ENCODE measurements around the gene ACKR1.

ACKR1 gene

GRCh38 chr1:159177272-159177907, 27.3 kb upstream of the ACKR1 start:
- Histone ChIP-seq H3K36me3 (ENCODE audit: insufficient read depth, low read length) (no peaks in the 10 kb centered on the region), H3K9me3 (ENCODE audit: control insufficient read depth, insufficient read depth, low read length) (no peaks in the 10 kb centered on the region), H3K4me1 (ENCODE audit: insufficient read depth, low read length) (0 out of 2 replicates have a peak, but pooled peaks cover 3% of the 10 kb centered on the region), H3K9ac (ENCODE audit: low read depth, low read length) (no peak overlapping the region)

- Histone ChIP-seq H3K9ac (ENCODE audit: low read depth, low read length) (no peak overlapping the region), H3K4me1 (ENCODE audit: insufficient read depth, low read length) (no peaks in the 10 kb centered on the region), H3K9me3 (ENCODE audit: control insufficient read depth, insufficient read depth, low read length) (no peaks in the 10 kb centered on the region), H3K36me3 (ENCODE audit: insufficient read depth, low read length) (no peaks in the 10 kb centered on the region)
These were observed 24.8 kb upstream of the ACKR1 start for GRCh38 chr1:159179906-159180305.

DNA sequence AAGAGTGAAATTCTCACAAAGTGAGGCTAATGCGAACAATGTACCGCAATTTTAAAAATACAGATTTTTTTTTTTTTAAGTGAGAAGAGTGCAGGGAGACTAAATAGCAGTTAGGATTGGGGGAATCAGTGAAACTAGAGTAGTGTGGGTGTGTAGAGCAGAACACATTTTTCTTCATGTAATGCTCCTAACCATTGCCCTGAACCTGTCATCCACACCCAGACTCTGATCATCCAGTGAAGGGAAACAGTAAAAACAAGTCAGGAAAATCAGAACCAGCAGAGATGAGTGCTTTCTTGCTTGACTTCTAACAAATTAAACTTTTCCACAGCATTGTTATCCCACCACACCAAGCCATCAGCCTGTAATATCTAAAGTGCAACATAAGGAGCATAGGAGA, 24.2 kb upstream of the ACKR1 start:
- no peaks in the 10 kb centered on the region for H3K4me1 ChIP-seq (ENCODE audit: insufficient read depth, low read length)
- no peak overlapping the region for H3K9ac ChIP-seq (ENCODE audit: low read depth, low read length)
- H3K9me3 ChIP-seq (ENCODE audit: control insufficient read depth, insufficient read depth, low read length): no peaks in the 10 kb centered on the region
- no peaks in the 10 kb centered on the region for H3K36me3 ChIP-seq (ENCODE audit: insufficient read depth, low read length)

GRCh38 chr1:159181328-159182024, 23.2 kb upstream of the ACKR1 start:
- no peaks in the 10 kb centered on the region for H3K36me3 ChIP-seq (ENCODE audit: insufficient read depth, low read length)
- H3K4me1 ChIP-seq (ENCODE audit: insufficient read depth, low read length): no peaks in the 10 kb centered on the region
- H3K9me3 ChIP-seq (ENCODE audit: control insufficient read depth, insufficient read depth, low read length): no peaks in the 10 kb centered on the region
- H3K9ac ChIP-seq (ENCODE audit: low read depth, low read length): no peak overlapping the region

- Histone ChIP-seq H3K4me1 (ENCODE audit: insufficient read depth, low read length) (0 out of 2 replicates have a peak, but pooled peaks cover 5% of the 10 kb centered on the region), H3K36me3 (ENCODE audit: insufficient read depth, low read length) (no peaks in the 10 kb centered on the region), H3K9me3 (ENCODE audit: control insufficient read depth, insufficient read depth, low read length) (no peaks in the 10 kb centered on the region), H3K9ac (ENCODE audit: low read depth, low read length) (no peak overlapping the region)
These were observed 20.5 kb upstream of the ACKR1 start for GRCh38 chr1:159184201-159184600.

- Histone ChIP-seq H3K4me1 (ENCODE audit: insufficient read depth, low read length) (0 out of 2 replicates have a peak, but pooled peaks cover 5% of the 10 kb centered on the region), H3K36me3 (ENCODE audit: insufficient read depth, low read length) (no peaks in the 10 kb centered on the region), H3K9me3 (ENCODE audit: control insufficient read depth, insufficient read depth, low read length) (no peaks in the 10 kb centered on the region), H3K9ac (ENCODE audit: low read depth, low read length) (no peak overlapping the region)
These were observed 19.6 kb upstream of the ACKR1 start for GRCh38 chr1:159185121-159185520.

- 0 out of 2 replicates have a peak, but pooled peaks cover 5% of the 10 kb centered on the region for H3K4me1 ChIP-seq (ENCODE audit: insufficient read depth, low read length)
- H3K9me3 ChIP-seq (ENCODE audit: control insufficient read depth, insufficient read depth, low read length): no peaks in the 10 kb centered on the region
- H3K36me3 ChIP-seq (ENCODE audit: insufficient read depth, low read length): no peaks in the 10 kb centered on the region
- peak overlapping the region; percentile 42; the same call in 1 of the 2 replicates for H3K9ac ChIP-seq (ENCODE audit: low read depth, low read length)
These were observed 17.6 kb upstream of the ACKR1 start for GRCh38 chr1:159187033-159187432.

GRCh38 chr1:159187647-159188374, 16.9 kb upstream of the ACKR1 start:
- H3K36me3 ChIP-seq (ENCODE audit: insufficient read depth, low read length): no peaks in the 10 kb centered on the region
- H3K9ac ChIP-seq (ENCODE audit: low read depth, low read length): peak overlapping the region; percentile 42; the same call in 1 of the 2 replicates
- H3K9me3 ChIP-seq (ENCODE audit: control insufficient read depth, insufficient read depth, low read length): no peaks in the 10 kb centered on the region
- H3K4me1 ChIP-seq (ENCODE audit: insufficient read depth, low read length): 0 out of 2 replicates have a peak, but pooled peaks cover 5% of the 10 kb centered on the region

GRCh38 chr1:159188375-159188788, 16.3 kb upstream of the ACKR1 start:
- no peaks in the 10 kb centered on the region for H3K36me3 ChIP-seq (ENCODE audit: insufficient read depth, low read length)
- H3K9ac ChIP-seq (ENCODE audit: low read depth, low read length): peak overlapping the region; percentile 42
- no peaks in the 10 kb centered on the region for H3K9me3 ChIP-seq (ENCODE audit: control insufficient read depth, insufficient read depth, low read length)
- H3K4me1 ChIP-seq (ENCODE audit: insufficient read depth, low read length): 0 out of 2 replicates have a peak, but pooled peaks cover 5% of the 10 kb centered on the region

DNA sequence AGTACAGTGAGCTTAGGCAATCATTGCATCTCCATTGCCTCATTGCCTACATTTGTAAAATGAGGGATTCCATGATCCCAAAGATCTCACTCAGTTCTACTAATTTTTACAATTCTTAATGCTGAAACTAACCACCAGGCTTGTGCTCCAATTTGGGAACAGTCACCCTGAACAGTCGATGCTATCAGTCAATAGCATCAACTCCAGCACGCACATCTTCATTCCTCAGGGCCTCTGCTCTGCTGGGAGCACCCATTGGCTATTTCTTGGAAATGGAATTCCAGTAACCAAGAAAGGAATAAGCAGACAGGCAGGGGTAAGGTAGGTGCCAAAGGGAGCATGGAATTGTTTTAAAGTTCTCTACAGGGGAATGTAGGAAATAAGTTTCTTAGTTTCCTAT, 14.2 kb upstream of the ACKR1 start:
- Histone ChIP-seq H3K9ac (ENCODE audit: low read depth, low read length) (no peak overlapping the region), H3K9me3 (ENCODE audit: control insufficient read depth, insufficient read depth, low read length) (no peaks in the 10 kb centered on the region), H3K4me1 (ENCODE audit: insufficient read depth, low read length) (0 out of 2 replicates have a peak, but pooled peaks cover 5% of the 10 kb centered on the region), H3K36me3 (ENCODE audit: insufficient read depth, low read length) (no peaks in the 10 kb centered on the region)

GRCh38 chr1:159196543-159196942, 8.1 kb upstream of the ACKR1 start:
- Histone ChIP-seq H3K4me1 (ENCODE audit: insufficient read depth, low read length) (peaks cover 4% of the 10 kb centered on the region; the same call in 1 of the 2 replicates), H3K9ac (ENCODE audit: low read depth, low read length) (no peak overlapping the region), H3K9me3 (ENCODE audit: control insufficient read depth, insufficient read depth, low read length) (no peaks in the 10 kb centered on the region), H3K36me3 (ENCODE audit: insufficient read depth, low read length) (no peaks in the 10 kb centered on the region)

DNA sequence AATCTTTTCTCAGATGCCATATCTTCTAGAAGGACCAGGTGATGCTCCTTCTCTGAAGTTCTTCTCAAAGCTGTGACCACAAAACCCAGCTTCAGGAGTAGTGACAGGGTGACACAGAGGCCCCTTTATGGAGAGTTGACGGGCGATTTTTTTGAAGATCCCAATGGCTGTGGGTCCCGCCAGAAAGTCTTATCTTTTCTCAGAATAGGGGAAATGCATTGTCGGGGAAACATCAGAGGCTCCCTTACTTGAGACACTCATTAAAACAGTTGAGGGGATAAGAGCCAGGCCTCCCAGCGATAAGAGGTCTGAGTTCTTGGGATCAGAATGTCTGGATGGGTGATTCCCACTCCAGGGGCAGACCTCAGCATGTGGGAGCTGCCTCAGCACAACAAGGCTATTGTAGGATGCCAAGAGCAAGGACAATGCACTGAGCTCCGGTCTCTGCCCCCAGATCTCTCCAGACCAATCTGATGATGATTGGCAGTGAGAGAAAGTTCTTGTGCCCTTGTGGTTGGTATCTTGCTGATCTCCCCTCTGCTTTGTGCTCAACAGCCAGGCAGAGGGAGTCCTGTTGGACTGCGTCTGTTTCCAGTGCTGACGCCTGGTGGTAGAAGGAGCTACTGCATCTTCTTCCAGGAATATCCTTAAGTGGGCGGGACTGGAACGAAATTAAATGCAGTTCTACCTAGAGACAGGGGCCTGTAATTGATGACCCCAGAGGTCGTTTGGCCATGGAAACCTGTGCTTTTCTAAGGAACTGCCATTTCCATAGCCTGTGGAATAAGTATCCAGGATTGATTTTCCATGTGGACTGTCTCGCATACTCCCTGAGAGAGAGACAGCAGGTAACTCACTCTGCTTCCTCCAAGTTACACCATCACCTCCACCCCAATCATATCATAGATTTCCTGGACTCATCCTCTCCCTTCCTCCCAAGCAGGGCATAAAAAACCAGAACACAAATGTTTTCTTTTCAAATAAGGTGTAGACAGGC, 6.8 kb upstream of the ACKR1 start:
- Histone ChIP-seq H3K9me3 (ENCODE audit: control insufficient read depth, insufficient read depth, low read length) (no peaks in the 10 kb centered on the region), H3K36me3 (ENCODE audit: insufficient read depth, low read length) (no peaks in the 10 kb centered on the region), H3K9ac (ENCODE audit: low read depth, low read length) (no peak overlapping the region), H3K4me1 (ENCODE audit: insufficient read depth, low read length) (peaks cover 4% of the 10 kb centered on the region; the same call in 1 of the 2 replicates)

GRCh38 chr1:159199901-159200300, 4.8 kb upstream of the ACKR1 start:
- no peaks in the 10 kb centered on the region for H3K9me3 ChIP-seq (ENCODE audit: control insufficient read depth, insufficient read depth, low read length)
- H3K9ac ChIP-seq (ENCODE audit: low read depth, low read length): no peak overlapping the region
- no peaks in the 10 kb centered on the region for H3K36me3 ChIP-seq (ENCODE audit: insufficient read depth, low read length)
- H3K4me1 ChIP-seq (ENCODE audit: insufficient read depth, low read length): peaks cover 4% of the 10 kb centered on the region; the same call in 1 of the 2 replicates
